GM18508 (cell line): ENCODE results near the gene CIPC.

Source experiments
- ATAC-seq: cut with Tn5 transposase; IDR thresholded peaks from one replicate; pipeline ENCODE4 v1.9.1; 2021; ENCODE audit warnings: moderate number of reproducible peaks; ENCODE audit not compliant: insufficient read depth, unreplicated experiment

The CIPC gene

GRCh38 chr14:77068517-77069200 is 29.4 kb upstream of the CIPC start:
- ATAC-seq: no peak

- no peak for ATAC-seq
Observed at GRCh38 chr14:77069551-77069950, 28.5 kb upstream of the CIPC start.

GRCh38 chr14:77071938-77072388 is 26.1 kb upstream of the CIPC start:
- no peak for ATAC-seq

GRCh38 chr14:77074969-77075368 is 23.1 kb upstream of the CIPC start:
- ATAC-seq: no peak

GRCh38 chr14:77076113-77076631 is 21.9 kb upstream of the CIPC start:
- no peak for ATAC-seq

- no peak for ATAC-seq
Observed at GRCh38 chr14:77077040-77077439, 21.0 kb upstream of the CIPC start.

GRCh38 chr14:77082356-77082755 is 15.7 kb upstream of the CIPC start:
- ATAC-seq: no peak

- no peak for ATAC-seq
Observed at GRCh38 chr14:77083082-77083481, 15.0 kb upstream of the CIPC start.

GRCh38 chr14:77084985-77085384 is 13.1 kb upstream of the CIPC start:
- ATAC-seq: no peak

- ATAC-seq: no peak
Observed at GRCh38 chr14:77085538-77085937, 12.5 kb upstream of the CIPC start.

GRCh38 chr14:77086017-77086727 is 11.9 kb upstream of the CIPC start:
- ATAC-seq: no peak

- no peak for ATAC-seq
Observed at GRCh38 chr14:77086951-77087350, 11.1 kb upstream of the CIPC start.

- ATAC-seq: no peak
Observed at GRCh38 chr14:77087631-77088030, 10.4 kb upstream of the CIPC start.

- ATAC-seq: no peak
Observed at GRCh38 chr14:77088219-77088618, 9.8 kb upstream of the CIPC start.

GRCh38 chr14:77088645-77089044 is 9.4 kb upstream of the CIPC start:
- ATAC-seq: no peak

- ATAC-seq: no peak
Observed at GRCh38 chr14:77091518-77091917, 6.5 kb upstream of the CIPC start.

- ATAC-seq: no peak
Observed at GRCh38 chr14:77092676-77093075, 5.4 kb upstream of the CIPC start.

- no peak for ATAC-seq
Observed at GRCh38 chr14:77094672-77095284, 3.3 kb upstream of the CIPC start.

- ATAC-seq: peak; percentile 3
Observed at GRCh38 chr14:77097006-77097699, 905 bp upstream of the CIPC start.

GRCh38 chr14:77098529-77099353 is 683 bp downstream of the CIPC start:
- no peak for ATAC-seq
